Type B pancreatic cell (in vitro differentiated cells): ENCODE results near the gene MAP4K3. TPM values are rescaled to one million over a fixed set of nuclear protein-coding genes. Genes with fewer than 3 reads are reported as not detected.

Source experiments
- DNase-seq: peaks from one replicate; pipeline ENCODE4 v3.0.0; 2021; ENCODE audit warnings: mixed read lengths; ENCODE audit not compliant: unreplicated experiment; ENCODE audit errors: extremely low spot score
- H3K27ac Mint-ChIP-seq: 2 replicates; pipeline ENCODE4 v1.8.0; 2021; ENCODE audit warnings: mild to moderate bottlenecking, mixed read lengths
- H3K27me3 Mint-ChIP-seq: 2 replicates; pipeline ENCODE4 v1.8.0; 2021; ENCODE audit warnings: mixed read lengths
- H3K36me3 Mint-ChIP-seq: 2 replicates; pipeline ENCODE4 v1.8.0; 2021; ENCODE audit warnings: mixed read lengths
- H3K4me1 Mint-ChIP-seq: one replicate; pipeline ENCODE4 v1.8.0; 2021; ENCODE audit warnings: mixed read lengths; ENCODE audit not compliant: unreplicated experiment
- H3K4me3 Mint-ChIP-seq: 2 replicates; pipeline ENCODE4 v1.8.0; 2021; ENCODE audit warnings: mild to moderate bottlenecking, mixed read lengths
- H3K9me3 Mint-ChIP-seq: 2 replicates; pipeline ENCODE4 v1.8.0; 2021; ENCODE audit warnings: mixed read lengths
- CTCF ChIP-seq: fragments of 200-600 bp; sonication (generic); conservative IDR thresholded peaks from 2 replicates; pipeline ENCODE4 v1.5.0; 2021; ENCODE audit warnings: antibody characterized with exemption, mild to moderate bottlenecking
- total RNA-seq: library from RNA; stranded (reverse); gene quantifications from 2 replicates; pipeline ENCODE4 v1.2.1, GENCODE V29; 2021; ENCODE audit warnings: low replicate concordance

The MAP4K3 gene
- total RNA-seq, 1 donor from 2014 or later = 49.0 TPM

- H3K36me3 Mint-ChIP-seq = peaks cover 9% of the 10 kb centered on the region
- DNase-seq = no peak
- no peak for TF ChIP-seq CTCF
- peaks cover 60% of the 10 kb centered on the region for H3K4me1 Mint-ChIP-seq
- H3K4me3 Mint-ChIP-seq = peak overlapping the region; percentile 72
- H3K27ac Mint-ChIP-seq = peak overlapping the region; percentile 14
- H3K9me3 Mint-ChIP-seq = no peaks in the 10 kb centered on the region
- no peaks in the 10 kb centered on the region for H3K27me3 Mint-ChIP-seq
Measured at GRCh38 chr2:39433586-39434195, 3.4 kb downstream of the MAP4K3 start.

GRCh38 chr2:39432701-39433100 lies 4.4 kb downstream of the MAP4K3 start:
- DNase-seq = no peak
- TF ChIP-seq CTCF = no peak
- Mint-ChIP-seq H3K36me3 (peaks cover 13% of the 10 kb centered on the region), H3K4me3 (peak overlapping the region; percentile 64), H3K27ac (peak overlapping the region; percentile 81), H3K4me1 (peaks cover 60% of the 10 kb centered on the region), H3K9me3 (no peaks in the 10 kb centered on the region), H3K27me3 (no peaks in the 10 kb centered on the region)

- Mint-ChIP-seq H3K27ac (peak overlapping the region; percentile 81), H3K27me3 (no peaks in the 10 kb centered on the region)
Measured at GRCh38 chr2:39431592-39432316, 5.3 kb downstream of the MAP4K3 start.

GRCh38 chr2:39429746-39430145 lies 7.3 kb downstream of the MAP4K3 start:
- no peak for DNase-seq
- Mint-ChIP-seq H3K4me3 (no peak overlapping the region), H3K4me1 (peaks cover 64% of the 10 kb centered on the region), H3K36me3 (peaks cover 9% of the 10 kb centered on the region), H3K27ac (peak overlapping the region; percentile 32), H3K27me3 (no peaks in the 10 kb centered on the region), H3K9me3 (no peaks in the 10 kb centered on the region)
- TF ChIP-seq CTCF = no peak

More at GRCh38 chr2:39431592-39432316, 5.3 kb downstream of the MAP4K3 start:
- Mint-ChIP-seq H3K9me3 (no peaks in the 10 kb centered on the region), H3K4me1 (peaks cover 68% of the 10 kb centered on the region), H3K36me3 (peaks cover 14% of the 10 kb centered on the region), H3K4me3 (peak overlapping the region; percentile 61)
- no peak for TF ChIP-seq CTCF
- DNase-seq = no peak

GRCh38 chr2:39424951-39425350 lies 12.1 kb downstream of the MAP4K3 start:
- Mint-ChIP-seq H3K36me3 (peaks cover 8% of the 10 kb centered on the region), H3K9me3 (peaks cover 10% of the 10 kb centered on the region), H3K27me3 (no peaks in the 10 kb centered on the region), H3K27ac (no peak overlapping the region), H3K4me1 (peaks cover 20% of the 10 kb centered on the region), H3K4me3 (no peak overlapping the region)
- no peak for DNase-seq
- TF ChIP-seq CTCF = no peak
